Activated naive CD4-positive, alpha-beta T cell treated with anti-CD3 and anti-CD28 coated beads, Interleukin-2, amount 10 ng/mL, durations not matched to agents 7 days and 5 days (primary cell): ENCODE measurements around the gene PNMA8A.

Experiments used
- CTCF ChIA-PET: fragments of 350-600 bp; sonication (Branson Sonifier 250); formaldehyde crosslinking; loops from one replicate; lab custom pipeline; 2021; ENCODE audit warnings: antibody characterized with exemption; lab: Charles Lee
- DNase-seq: peaks from one replicate; pipeline ENCODE4 v3.0.0-alpha.2; 2020
- H3K27ac Mint-ChIP-seq: one replicate; pipeline ENCODE4 v1.8.0; 2021; ENCODE audit warnings: mild to moderate bottlenecking, moderate library complexity, mixed read lengths
- H3K27me3 Mint-ChIP-seq: one replicate; pipeline ENCODE4 v1.8.0; 2021; ENCODE audit warnings: mild to moderate bottlenecking, mixed read lengths
- H3K36me3 Mint-ChIP-seq: one replicate; pipeline ENCODE4 v1.8.0; 2021; ENCODE audit warnings: mixed read lengths
- H3K4me1 Mint-ChIP-seq: one replicate; pipeline ENCODE4 v1.8.0; 2021; ENCODE audit warnings: mixed read lengths
- H3K4me3 Mint-ChIP-seq: one replicate; pipeline ENCODE4 v1.8.0; 2021; ENCODE audit warnings: mild to moderate bottlenecking, moderate library complexity, mixed read lengths
- H3K9me3 Mint-ChIP-seq: one replicate; pipeline ENCODE4 v1.8.0; 2021; ENCODE audit warnings: mixed read lengths

The PNMA8A gene

GRCh38 chr19:46487178-46487801 lies 15.9 kb upstream of the PNMA8A start:
- peaks cover 87% of the 10 kb centered on the region for H3K27me3 Mint-ChIP-seq
- no peak overlapping the region for H3K27ac Mint-ChIP-seq

DNA sequence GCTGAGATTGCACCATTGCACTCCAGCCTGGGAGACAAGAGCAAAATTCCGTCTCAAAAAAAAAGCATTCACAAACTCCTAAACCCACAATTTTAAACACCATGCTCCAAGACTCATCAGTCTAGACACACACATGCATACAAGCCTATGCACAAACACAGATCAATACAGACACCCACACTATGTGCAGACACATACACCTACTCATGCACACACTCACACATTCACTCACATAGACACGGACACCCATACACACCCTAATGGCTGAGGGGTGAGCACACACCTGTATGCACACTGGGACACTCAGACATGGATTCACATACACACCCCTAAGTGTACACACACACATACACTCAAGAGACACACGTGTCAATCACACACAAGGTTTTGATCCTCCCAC lies 15.0 kb upstream of the PNMA8A start:
- CTCF ChIA-PET = interaction anchor here (0.9 kb wide), 1 partner anchor 8 kb away, joined by 3 read pairs; no protein-coding TSS in a partner anchor

More at GRCh38 chr19:46487178-46487801, 15.9 kb upstream of the PNMA8A start:
- CTCF ChIA-PET = interaction anchor here (0.9 to 2.7 kb wide), 6 partner anchors 26 to 207 kb away, joined by 3 to 30 read pairs (median 10); no protein-coding TSS in a partner anchor
- Mint-ChIP-seq H3K4me1 (peaks cover 16% of the 10 kb centered on the region), H3K36me3 (no peaks in the 10 kb centered on the region), H3K9me3 (no peaks in the 10 kb centered on the region), H3K4me3 (no peak overlapping the region)
- no peak for DNase-seq

DNA sequence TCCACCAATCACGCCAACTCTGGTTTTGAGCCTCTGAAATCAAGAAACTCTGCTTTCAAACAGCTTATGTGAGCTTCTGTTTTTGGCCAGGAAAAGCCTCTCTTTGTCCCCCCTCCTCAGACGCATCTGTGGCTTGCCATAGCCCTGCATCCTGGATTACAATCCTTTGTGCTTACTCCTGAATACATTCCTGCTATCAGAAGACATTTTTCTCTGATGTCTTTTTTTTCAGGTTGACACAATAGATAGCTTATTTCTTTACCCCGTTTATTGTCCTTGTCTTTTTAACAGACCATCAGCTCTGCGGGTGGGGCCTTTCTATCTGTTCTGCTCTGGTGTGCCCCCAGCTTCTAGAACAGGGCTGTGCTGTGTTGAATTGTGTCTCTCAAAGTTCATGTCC lies 13.3 kb upstream of the PNMA8A start:
- H3K4me1 Mint-ChIP-seq = peaks cover 11% of the 10 kb centered on the region
- peaks cover 75% of the 10 kb centered on the region for H3K27me3 Mint-ChIP-seq
- H3K36me3 Mint-ChIP-seq = no peaks in the 10 kb centered on the region
- no peak for DNase-seq
- no peak overlapping the region for H3K4me3 Mint-ChIP-seq
- CTCF ChIA-PET = interaction anchor here (0.6 to 2.3 kb wide), 4 partner anchors 17 to 204 kb away, joined by 3 to 9 read pairs (median 4); no protein-coding TSS in a partner anchor
- no peaks in the 10 kb centered on the region for H3K9me3 Mint-ChIP-seq
- no peak overlapping the region for H3K27ac Mint-ChIP-seq

More for the DNA sequence above, 15.0 kb upstream of the PNMA8A start:
- H3K4me1 Mint-ChIP-seq = peaks cover 14% of the 10 kb centered on the region
- H3K27ac Mint-ChIP-seq = no peak overlapping the region
- DNase-seq = no peak
- H3K27me3 Mint-ChIP-seq = peaks cover 85% of the 10 kb centered on the region
- no peak overlapping the region for H3K4me3 Mint-ChIP-seq
- no peaks in the 10 kb centered on the region for H3K9me3 Mint-ChIP-seq
- no peaks in the 10 kb centered on the region for H3K36me3 Mint-ChIP-seq

GRCh38 chr19:46482631-46483030 lies 11.3 kb upstream of the PNMA8A start:
- no peaks in the 10 kb centered on the region for H3K9me3 Mint-ChIP-seq
- CTCF ChIA-PET = interaction anchor here (1.3 kb wide), 1 partner anchor 87 kb away, joined by 5 read pairs; no protein-coding TSS in a partner anchor
- peaks cover 68% of the 10 kb centered on the region for H3K27me3 Mint-ChIP-seq
- no peak overlapping the region for H3K27ac Mint-ChIP-seq
- H3K4me1 Mint-ChIP-seq = no peaks in the 10 kb centered on the region
- no peaks in the 10 kb centered on the region for H3K36me3 Mint-ChIP-seq
- H3K4me3 Mint-ChIP-seq = no peak overlapping the region
- DNase-seq = no peak

DNA sequence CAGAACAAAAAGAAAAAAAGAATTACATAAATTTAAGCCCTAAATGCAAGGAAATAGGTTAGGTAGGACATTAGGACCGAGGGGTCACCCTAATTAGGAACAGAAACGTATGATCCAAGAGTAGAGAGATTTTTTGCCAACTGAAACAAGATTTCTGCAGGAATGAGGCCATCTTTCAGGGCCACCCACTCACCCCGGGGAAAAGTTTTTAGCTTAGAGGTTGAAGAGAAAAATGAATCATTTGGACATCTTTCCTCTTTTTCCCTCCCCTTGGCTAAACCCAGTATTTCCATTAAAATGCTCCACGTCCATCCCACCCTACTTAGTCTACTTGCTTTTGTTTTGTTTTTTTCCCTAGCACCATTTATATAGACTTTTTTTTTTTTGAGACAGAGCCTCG lies 10.6 kb upstream of the PNMA8A start:
- Mint-ChIP-seq H3K4me3 (no peak overlapping the region), H3K9me3 (no peaks in the 10 kb centered on the region)
- CTCF ChIA-PET = interaction anchor here (0.6 kb wide), 1 partner anchor 290 kb away, joined by 3 read pairs; no protein-coding TSS in a partner anchor

DNA sequence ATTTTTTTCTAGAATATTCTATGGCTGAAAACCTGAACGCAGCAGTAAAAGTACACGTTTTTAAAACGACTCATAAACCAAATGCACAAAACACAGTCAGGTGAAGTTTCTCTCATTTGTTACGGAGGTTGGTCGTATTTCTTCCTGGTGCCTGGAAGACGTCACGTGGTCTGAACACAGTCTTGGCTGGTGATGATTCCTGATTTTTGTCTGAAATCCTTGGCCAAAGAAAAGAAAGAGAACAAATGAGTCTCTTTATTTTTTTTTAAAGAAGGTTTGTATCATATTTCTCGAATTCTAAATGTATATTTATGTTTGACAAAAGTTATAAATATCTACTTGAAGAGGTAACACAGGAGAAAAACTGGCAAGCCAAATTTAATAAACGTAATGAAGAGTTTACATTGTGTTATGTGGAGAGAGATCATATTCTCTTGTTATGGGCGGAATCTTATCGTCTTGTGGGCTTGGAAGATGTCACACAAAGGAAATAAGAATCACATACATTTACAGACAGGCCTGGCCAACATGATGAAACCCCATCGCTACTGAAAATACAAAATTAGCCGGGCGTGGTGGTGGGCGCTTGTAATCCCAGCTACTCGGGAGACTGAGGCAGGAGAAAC lies 10.0 kb upstream of the PNMA8A start:
- Mint-ChIP-seq H3K4me1 (no peaks in the 10 kb centered on the region), H3K36me3 (no peaks in the 10 kb centered on the region), H3K9me3 (no peaks in the 10 kb centered on the region), H3K27me3 (peaks cover 62% of the 10 kb centered on the region), H3K4me3 (no peak overlapping the region), H3K27ac (no peak overlapping the region)
- CTCF ChIA-PET = interaction anchor here (0.6 kb wide), 1 partner anchor 290 kb away, joined by 3 read pairs; no protein-coding TSS in a partner anchor
- no peak for DNase-seq

More for the DNA sequence above, 10.6 kb upstream of the PNMA8A start:
- H3K27me3 Mint-ChIP-seq = peaks cover 68% of the 10 kb centered on the region
- H3K4me1 Mint-ChIP-seq = no peaks in the 10 kb centered on the region
- no peaks in the 10 kb centered on the region for H3K36me3 Mint-ChIP-seq
- no peak for DNase-seq
- H3K27ac Mint-ChIP-seq = no peak overlapping the region

GRCh38 chr19:46480415-46480814 lies 9.1 kb upstream of the PNMA8A start:
- Mint-ChIP-seq H3K4me1 (no peaks in the 10 kb centered on the region), H3K27ac (no peak overlapping the region), H3K27me3 (peaks cover 56% of the 10 kb centered on the region), H3K4me3 (no peak overlapping the region), H3K36me3 (no peaks in the 10 kb centered on the region), H3K9me3 (no peaks in the 10 kb centered on the region)
- no peak for DNase-seq
- CTCF ChIA-PET = no interaction called here

GRCh38 chr19:46478356-46478986 lies 7.1 kb upstream of the PNMA8A start:
- H3K27ac Mint-ChIP-seq = no peak overlapping the region
- H3K4me3 Mint-ChIP-seq = no peak overlapping the region
- DNase-seq = no peak
- H3K4me1 Mint-ChIP-seq = no peaks in the 10 kb centered on the region
- H3K9me3 Mint-ChIP-seq = no peaks in the 10 kb centered on the region
- H3K36me3 Mint-ChIP-seq = no peaks in the 10 kb centered on the region
- CTCF ChIA-PET = interaction anchor here (0.6 kb wide), 1 partner anchor 8 kb away, joined by 3 read pairs; no protein-coding TSS in a partner anchor
- H3K27me3 Mint-ChIP-seq = peaks cover 58% of the 10 kb centered on the region

DNA sequence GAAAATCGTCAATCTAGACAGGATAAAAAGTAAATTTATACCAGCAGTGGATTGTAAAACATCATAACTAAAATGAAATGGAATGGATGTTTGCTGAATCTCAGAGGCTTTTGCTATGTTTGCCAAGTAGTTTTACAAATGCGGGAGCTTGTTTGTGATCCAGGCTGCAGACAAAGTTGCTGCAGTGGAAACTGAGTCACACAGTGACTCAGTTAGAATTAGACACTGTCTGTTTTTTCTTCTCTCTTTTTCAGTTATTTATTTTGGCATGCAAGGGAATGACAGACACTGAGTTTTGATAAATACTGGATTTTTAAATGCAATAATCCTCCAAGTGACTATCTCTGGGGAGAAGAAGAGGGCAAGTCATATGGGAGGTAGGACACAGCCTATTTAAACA lies 4.6 kb upstream of the PNMA8A start:
- Mint-ChIP-seq H3K4me3 (no peak overlapping the region), H3K9me3 (no peaks in the 10 kb centered on the region), H3K27ac (no peak overlapping the region), H3K27me3 (peaks cover 69% of the 10 kb centered on the region), H3K4me1 (peaks cover 5% of the 10 kb centered on the region), H3K36me3 (no peaks in the 10 kb centered on the region)
- no peak for DNase-seq
- CTCF ChIA-PET = interaction anchor here (0.6 kb wide), 1 partner anchor 23 kb away, joined by 5 read pairs; no protein-coding TSS in a partner anchor

GRCh38 chr19:46474211-46474610 lies 2.8 kb upstream of the PNMA8A start:
- CTCF ChIA-PET = interaction anchor here (1.1 kb wide), 1 partner anchor 398 kb away, joined by 3 read pairs; no protein-coding TSS in a partner anchor
- H3K4me1 Mint-ChIP-seq = peaks cover 5% of the 10 kb centered on the region
- peaks cover 75% of the 10 kb centered on the region for H3K27me3 Mint-ChIP-seq
- no peak for DNase-seq
- no peaks in the 10 kb centered on the region for H3K36me3 Mint-ChIP-seq
- no peak overlapping the region for H3K4me3 Mint-ChIP-seq
- H3K9me3 Mint-ChIP-seq = no peaks in the 10 kb centered on the region
- H3K27ac Mint-ChIP-seq = no peak overlapping the region

GRCh38 chr19:46472592-46472991 lies 1.2 kb upstream of the PNMA8A start:
- DNase-seq = no peak
- H3K4me3 Mint-ChIP-seq = no peak overlapping the region
- CTCF ChIA-PET = interaction anchor here (0.7 kb wide), 1 partner anchor 191 kb away, joined by 3 read pairs; no protein-coding TSS in a partner anchor
- H3K27me3 Mint-ChIP-seq = peaks cover 76% of the 10 kb centered on the region
- H3K27ac Mint-ChIP-seq = no peak overlapping the region
- peaks cover 5% of the 10 kb centered on the region for H3K4me1 Mint-ChIP-seq
- H3K9me3 Mint-ChIP-seq = no peaks in the 10 kb centered on the region
- no peaks in the 10 kb centered on the region for H3K36me3 Mint-ChIP-seq

DNA sequence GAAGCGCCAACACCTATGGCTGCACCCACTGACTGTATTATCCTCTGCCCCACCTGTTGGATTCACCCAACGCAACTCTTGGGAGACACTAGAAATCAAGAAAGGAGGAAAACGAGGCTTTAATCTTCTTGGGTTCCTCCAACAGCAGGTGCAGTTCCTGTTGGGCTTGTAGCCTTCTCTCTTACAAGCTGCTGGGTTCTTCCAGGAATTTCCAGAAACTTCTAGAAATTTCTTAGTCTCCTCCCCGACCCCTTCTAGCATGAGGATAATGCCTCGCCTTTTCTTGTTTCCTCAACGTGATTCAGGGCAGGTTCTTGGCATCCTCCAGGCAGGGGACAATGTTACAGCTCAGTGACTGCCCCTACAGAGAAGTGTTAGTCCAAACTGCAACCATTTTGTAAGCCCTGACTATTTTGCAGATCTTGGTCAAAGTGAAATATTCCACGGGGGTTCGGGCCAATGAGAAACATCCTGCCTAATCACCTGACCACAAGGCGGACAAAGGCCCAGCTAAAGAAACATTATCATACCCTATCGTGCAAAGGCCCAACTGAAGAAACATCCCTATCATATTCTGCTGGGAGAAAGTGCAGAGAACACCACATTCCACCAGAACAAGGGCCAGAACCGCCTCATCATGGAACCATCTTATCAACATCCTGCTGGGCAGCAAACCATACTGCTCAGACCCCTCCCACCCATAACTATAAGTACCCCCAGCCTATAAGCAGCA lies 614 bp upstream of the PNMA8A start:
- H3K4me3 Mint-ChIP-seq = no peak overlapping the region
- peaks cover 5% of the 10 kb centered on the region for H3K4me1 Mint-ChIP-seq
- no peaks in the 10 kb centered on the region for H3K36me3 Mint-ChIP-seq
- H3K27me3 Mint-ChIP-seq = peaks cover 72% of the 10 kb centered on the region
- DNase-seq = no peak
- no peaks in the 10 kb centered on the region for H3K9me3 Mint-ChIP-seq
- no peak overlapping the region for H3K27ac Mint-ChIP-seq
- CTCF ChIA-PET = no interaction called here

GRCh38 chr19:46470376-46470775 lies 987 bp downstream of the PNMA8A start:
- no peaks in the 10 kb centered on the region for H3K36me3 Mint-ChIP-seq
- no peak overlapping the region for H3K27ac Mint-ChIP-seq
- H3K4me1 Mint-ChIP-seq = peaks cover 5% of the 10 kb centered on the region
- H3K4me3 Mint-ChIP-seq = no peak overlapping the region
- CTCF ChIA-PET = no interaction called here
- no peak for DNase-seq
- no peaks in the 10 kb centered on the region for H3K9me3 Mint-ChIP-seq
- peaks cover 78% of the 10 kb centered on the region for H3K27me3 Mint-ChIP-seq
